ENCODE measurements around the gene ZFYVE26. TPM values are rescaled to one million over a fixed set of nuclear protein-coding genes. Genes with fewer than 3 reads are reported as not detected.
A peak's percentile ranks its signal among the peaks of the same experiment; 100 is the strongest.

Gene ZFYVE26
- total RNA-seq, 1 donor from 2014 or later: 18.3 TPM

DNA sequence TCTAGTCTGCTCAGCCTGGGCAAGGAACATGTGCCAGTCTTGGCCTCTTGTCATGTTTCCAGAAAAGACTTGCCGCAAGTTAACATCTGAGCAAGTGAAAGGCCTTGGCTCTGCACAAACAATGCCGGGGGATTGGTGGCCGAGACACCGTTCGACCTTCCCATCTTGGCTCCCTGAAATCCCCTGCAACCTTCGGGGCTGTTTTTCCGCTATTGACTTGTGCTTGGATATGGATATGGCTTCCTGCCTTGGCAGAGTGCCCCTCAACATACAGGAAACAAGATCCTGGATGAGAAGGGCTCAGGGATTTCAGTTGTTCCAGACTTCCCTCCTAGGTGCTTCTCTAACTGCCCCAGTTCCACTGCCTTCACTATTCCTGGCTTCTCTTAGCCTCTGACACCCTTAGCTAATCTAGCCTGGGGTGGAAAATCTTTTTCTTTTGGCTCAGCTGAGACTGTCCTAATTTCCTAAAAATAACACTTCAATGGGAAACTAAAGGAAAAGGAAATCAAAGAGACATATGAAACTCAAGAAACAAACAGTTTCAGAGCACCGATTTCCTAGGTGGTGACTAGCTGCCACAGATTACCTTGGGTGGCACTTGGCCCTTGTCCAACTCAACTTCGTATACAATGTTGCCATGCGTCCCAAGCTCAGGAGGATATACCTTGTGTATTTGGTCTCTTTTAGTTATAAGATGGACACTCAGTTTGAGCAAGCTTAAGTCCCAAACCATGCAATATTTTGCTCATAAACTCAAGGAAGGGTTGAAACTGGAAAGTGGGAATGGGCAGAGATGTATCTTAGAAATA lies 80.8 kb downstream of the ZFYVE26 start:
- H3K27ac ChIP-seq: no peak overlapping the region
- no peaks in the 10 kb centered on the region for H3K79me2 ChIP-seq (ENCODE audit: low read depth)
- no peaks in the 10 kb centered on the region for H3K27me3 ChIP-seq
- DNase-seq (ENCODE audit: low spot score): no peak
- H4K20me1 ChIP-seq (ENCODE audit: low read depth): no peaks in the 10 kb centered on the region
- H3K4me2 ChIP-seq: no peak overlapping the region
- no peaks in the 10 kb centered on the region for H3K36me3 Mint-ChIP-seq
- no peaks in the 10 kb centered on the region for H3K36me3 ChIP-seq
- H3K4me3 ChIP-seq: no peak overlapping the region
- H2AFZ ChIP-seq (replicated peaks): no peak overlapping the region
- no peak overlapping the region for H3K4me3 Mint-ChIP-seq
- H3F3A ChIP-seq (ENCODE audit: low read depth): no peaks in the 10 kb centered on the region
- H3K4me1 ChIP-seq: no peaks in the 10 kb centered on the region
- no peaks in the 10 kb centered on the region for H3K4me1 Mint-ChIP-seq
- no peaks in the 10 kb centered on the region for H3K9me3 ChIP-seq (ENCODE audit: low read depth)
- H3K9me3 Mint-ChIP-seq: no peaks in the 10 kb centered on the region
- H3K27me3 Mint-ChIP-seq (ENCODE audit: insufficient read depth, low read depth): peaks cover 6% of the 10 kb centered on the region
- no peak overlapping the region for H3K27ac Mint-ChIP-seq
- H3K9ac ChIP-seq: no peak overlapping the region
- no peak for TF ChIP-seq EZH2phosphoT487 (IDR thresholded peaks at IDR 0.05)
- TF ChIP-seq, protein P1, sequence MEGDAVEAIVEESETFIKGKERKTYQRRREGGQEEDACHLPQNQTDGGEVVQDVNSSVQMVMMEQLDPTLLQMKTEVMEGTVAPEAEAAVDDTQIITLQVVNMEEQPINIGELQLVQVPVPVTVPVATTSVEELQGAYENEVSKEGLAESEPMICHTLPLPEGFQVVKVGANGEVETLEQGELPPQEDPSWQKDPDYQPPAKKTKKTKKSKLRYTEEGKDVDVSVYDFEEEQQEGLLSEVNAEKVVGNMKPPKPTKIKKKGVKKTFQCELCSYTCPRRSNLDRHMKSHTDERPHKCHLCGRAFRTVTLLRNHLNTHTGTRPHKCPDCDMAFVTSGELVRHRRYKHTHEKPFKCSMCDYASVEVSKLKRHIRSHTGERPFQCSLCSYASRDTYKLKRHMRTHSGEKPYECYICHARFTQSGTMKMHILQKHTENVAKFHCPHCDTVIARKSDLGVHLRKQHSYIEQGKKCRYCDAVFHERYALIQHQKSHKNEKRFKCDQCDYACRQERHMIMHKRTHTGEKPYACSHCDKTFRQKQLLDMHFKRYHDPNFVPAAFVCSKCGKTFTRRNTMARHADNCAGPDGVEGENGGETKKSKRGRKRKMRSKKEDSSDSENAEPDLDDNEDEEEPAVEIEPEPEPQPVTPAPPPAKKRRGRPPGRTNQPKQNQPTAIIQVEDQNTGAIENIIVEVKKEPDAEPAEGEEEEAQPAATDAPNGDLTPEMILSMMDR (IDR thresholded peaks at IDR 0.05): no peak
- TF ChIP-seq EZH2 (IDR thresholded peaks at IDR 0.05): no peak

DNA sequence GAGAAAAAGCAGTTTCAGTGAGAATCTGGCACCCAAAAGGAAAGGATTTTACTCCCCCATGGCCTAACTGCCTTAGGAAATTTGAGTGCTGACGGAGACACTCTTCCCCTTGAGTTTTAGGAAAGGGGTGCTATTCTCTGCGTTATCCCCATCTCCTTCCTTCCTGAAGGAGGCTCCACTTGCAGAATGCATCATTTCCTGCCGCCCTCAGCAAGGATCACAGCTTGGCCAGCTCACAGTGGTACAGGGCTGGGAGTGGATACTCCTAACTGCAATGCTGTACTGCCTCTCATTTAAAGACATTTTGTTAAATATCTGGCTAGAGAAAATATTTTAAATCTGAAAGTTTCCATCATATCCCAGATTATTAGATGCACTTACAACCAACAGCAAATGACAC lies 81.7 kb downstream of the ZFYVE26 start:
- Histone ChIP-seq H3K4me2 (no peak overlapping the region), H3F3A (ENCODE audit: low read depth) (peaks cover 3% of the 10 kb centered on the region), H3K4me3 (no peak overlapping the region), H4K20me1 (ENCODE audit: low read depth) (no peaks in the 10 kb centered on the region), H3K79me2 (ENCODE audit: low read depth) (no peaks in the 10 kb centered on the region), H3K9me3 (ENCODE audit: low read depth) (no peaks in the 10 kb centered on the region), H3K36me3 (no peaks in the 10 kb centered on the region), H3K9ac (no peak overlapping the region), H3K4me1 (peaks cover 4% of the 10 kb centered on the region), H3K27ac (no peak overlapping the region), H2AFZ (replicated peaks) (peak overlapping the region; percentile 12), H3K27me3 (no peaks in the 10 kb centered on the region)
- Mint-ChIP-seq H3K9me3 (no peaks in the 10 kb centered on the region), H3K4me3 (no peak overlapping the region), H3K27ac (no peak overlapping the region), H3K36me3 (no peaks in the 10 kb centered on the region), H3K27me3 (ENCODE audit: insufficient read depth, low read depth) (peaks cover 6% of the 10 kb centered on the region), H3K4me1 (peaks cover 2% of the 10 kb centered on the region)
- peak; percentile 13 for DNase-seq (ENCODE audit: low spot score)
- no peak for TF ChIP-seq EZH2 (IDR thresholded peaks at IDR 0.05)
- TF ChIP-seq, protein P1 (IDR thresholded peaks at IDR 0.05): peak; percentile 24

DNA sequence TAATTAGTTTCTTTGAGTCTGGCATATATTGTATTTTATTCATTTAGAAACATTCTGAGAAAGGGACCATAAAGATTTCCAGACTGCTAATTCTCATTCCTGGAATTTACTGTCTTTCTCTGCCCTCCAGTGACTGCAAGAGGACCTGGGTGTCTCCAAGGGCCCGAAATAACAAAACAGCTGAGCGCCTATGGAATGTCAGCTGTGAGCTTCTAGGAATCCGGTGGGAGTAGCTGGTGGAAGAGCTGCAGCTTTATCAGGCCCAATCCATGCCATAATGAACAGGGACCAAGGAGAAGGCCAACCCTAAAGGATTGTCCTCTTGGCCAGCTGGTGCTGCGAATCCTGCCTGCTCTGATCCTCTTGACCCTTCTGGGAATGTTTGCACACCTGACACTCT lies 82.8 kb downstream of the ZFYVE26 start:
- no peaks in the 10 kb centered on the region for H3K9me3 Mint-ChIP-seq
- Histone ChIP-seq H3K4me1 (peaks cover 14% of the 10 kb centered on the region), H3F3A (ENCODE audit: low read depth) (peaks cover 10% of the 10 kb centered on the region), H3K4me3 (no peak overlapping the region), H4K20me1 (ENCODE audit: low read depth) (no peaks in the 10 kb centered on the region), H3K27me3 (no peaks in the 10 kb centered on the region), H3K9me3 (ENCODE audit: low read depth) (no peaks in the 10 kb centered on the region), H3K9ac (no peak overlapping the region), H3K27ac (no peak overlapping the region), H3K36me3 (no peaks in the 10 kb centered on the region), H3K79me2 (ENCODE audit: low read depth) (no peaks in the 10 kb centered on the region), H3K4me2 (no peak overlapping the region), H2AFZ (replicated peaks) (no peak overlapping the region)
- H3K4me3 Mint-ChIP-seq: no peak overlapping the region
- DNase-seq (ENCODE audit: low spot score): peak; percentile 8
- H3K4me1 Mint-ChIP-seq: peaks cover 11% of the 10 kb centered on the region
- peaks cover 6% of the 10 kb centered on the region for H3K27me3 Mint-ChIP-seq (ENCODE audit: insufficient read depth, low read depth)
- no peak overlapping the region for H3K27ac Mint-ChIP-seq
- no peak for TF ChIP-seq EZH2 (IDR thresholded peaks at IDR 0.05)
- no peak for TF ChIP-seq EZH2phosphoT487 (IDR thresholded peaks at IDR 0.05)
- TF ChIP-seq, protein P1 (IDR thresholded peaks at IDR 0.05): no peak
- H3K36me3 Mint-ChIP-seq: no peaks in the 10 kb centered on the region
